CD4-positive, alpha-beta T cell treated with Interleukin-10 for 1 hour (primary cell): ENCODE measurements around the gene CCDC15.
"Not testable (repeated sequence)": the region's sequence is repeated elsewhere in the genome, so short reads cannot be mapped to it uniquely, and the experiment has no call there.

Source experiments
- DNase-seq: peaks from one replicate; pipeline ENCODE4 v3.0.0-alpha.2; 2020

CCDC15 gene

GRCh38 chr11:125085301-125086081 lies 131.5 kb downstream of the CCDC15 start:
- no peak for DNase-seq

- no peak for DNase-seq
These were observed 132.8 kb downstream of the CCDC15 start for GRCh38 chr11:125086633-125087296.

- DNase-seq = no peak
These were observed 134.1 kb downstream of the CCDC15 start for GRCh38 chr11:125088123-125088522.

DNA sequence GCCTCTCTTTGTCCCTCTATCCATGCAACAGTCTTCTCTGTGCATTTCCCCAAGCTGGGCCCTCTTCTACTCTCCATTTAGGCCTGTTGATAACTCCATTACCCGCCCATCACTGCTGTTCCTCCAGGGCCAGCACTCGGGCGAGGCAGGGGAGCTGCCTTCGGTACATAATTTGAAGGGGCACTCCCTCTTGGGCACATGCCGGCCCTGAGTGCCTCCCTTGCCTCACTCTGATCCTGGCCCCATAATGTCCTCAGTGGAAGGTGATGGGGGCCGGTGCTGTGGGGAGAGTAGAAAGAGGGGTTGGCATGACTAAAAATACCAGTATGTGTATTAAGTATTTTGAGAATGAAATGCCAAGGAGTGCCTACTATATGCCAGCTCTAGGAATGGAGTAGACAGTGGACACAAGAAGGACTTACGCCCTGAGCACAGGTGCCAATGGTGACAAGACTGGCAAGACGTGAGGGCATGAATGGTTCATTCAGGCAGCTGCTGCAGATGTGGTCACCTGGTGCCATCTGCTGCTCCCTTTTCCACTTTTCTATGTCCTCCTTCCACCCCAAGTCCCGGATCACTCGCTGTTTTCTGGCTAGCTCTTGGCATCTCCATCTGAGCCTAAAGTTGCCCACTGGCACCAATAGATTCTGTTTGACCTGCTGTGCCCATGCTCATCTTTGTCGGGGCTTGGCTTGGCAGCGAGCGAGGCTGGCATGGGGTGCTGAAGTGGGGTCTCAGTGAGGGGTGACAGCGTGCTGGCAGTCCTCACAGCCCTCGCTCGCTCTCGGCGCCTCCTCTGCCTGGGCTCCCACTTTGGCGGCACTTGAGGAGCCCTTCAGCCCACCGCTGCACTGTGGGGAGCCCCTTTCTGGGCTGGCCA lies 134.8 kb downstream of the CCDC15 start:
- DNase-seq = no peak

- not testable (repeated sequence) for DNase-seq
These were observed 135.5 kb downstream of the CCDC15 start for GRCh38 chr11:125089481-125089880.

DNA sequence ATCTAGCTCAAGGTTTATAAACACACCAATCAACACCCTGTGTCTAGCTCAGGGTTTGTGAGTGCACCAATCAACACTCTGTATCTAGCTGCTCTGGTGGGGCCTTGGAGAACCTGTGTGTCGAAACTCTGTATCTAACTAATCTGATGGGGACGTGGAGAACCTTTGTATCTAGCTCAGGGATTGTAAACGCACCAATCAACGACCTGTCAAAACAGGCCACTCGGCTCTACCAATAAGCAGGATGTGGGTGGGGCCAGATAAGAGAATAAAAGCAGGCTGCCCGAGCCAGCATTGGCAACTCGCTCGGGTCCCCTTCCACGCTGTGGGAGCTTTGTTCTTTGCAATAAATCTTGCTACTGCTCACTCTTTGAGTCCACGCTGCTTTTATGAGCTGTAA lies 136.1 kb downstream of the CCDC15 start:
- DNase-seq = not testable (repeated sequence)

DNA sequence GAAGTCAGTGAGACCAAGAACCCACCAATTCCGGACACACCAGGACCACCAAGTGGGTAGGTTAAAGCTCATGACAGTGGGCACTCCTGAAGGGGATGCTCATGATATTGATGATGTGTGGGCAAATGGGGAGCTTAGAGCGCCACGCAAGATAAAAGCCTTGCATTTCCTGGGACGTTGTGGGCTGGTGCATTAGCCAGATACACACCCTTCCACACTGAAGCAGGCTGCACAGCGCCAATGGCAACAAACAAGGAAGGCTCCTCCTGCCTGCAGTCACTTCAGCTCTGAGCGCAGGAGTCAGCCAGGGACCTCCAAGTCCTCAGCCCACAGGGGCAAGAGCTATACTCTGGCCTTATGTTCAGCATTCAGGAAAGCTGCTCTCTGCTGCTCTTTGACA lies 136.8 kb downstream of the CCDC15 start:
- DNase-seq = no peak
